Measurements from ENCODE around the gene HILPDA.
"Not testable (repeated sequence)": the region's sequence is repeated elsewhere in the genome, so short reads cannot be mapped to it uniquely, and the experiment has no call there.

DNA sequence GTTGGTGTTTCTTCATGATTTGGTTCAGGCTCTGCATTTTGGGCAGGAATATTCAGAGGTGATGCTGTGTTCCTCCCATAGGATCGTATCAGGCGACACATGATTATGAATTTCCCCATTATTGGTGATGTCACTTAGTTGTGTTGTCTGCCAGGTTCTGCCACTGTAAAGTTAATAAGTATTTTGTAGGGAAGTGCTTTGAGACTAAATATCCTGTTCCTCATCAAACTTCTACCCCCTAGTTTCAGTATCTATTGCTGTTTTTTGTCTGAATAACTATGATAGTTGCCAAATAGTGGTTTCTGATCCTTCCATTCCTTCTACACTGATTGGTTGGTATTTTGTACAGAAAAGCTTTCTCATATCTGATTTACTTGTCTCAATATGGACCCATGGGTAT lies 49.7 kb downstream of the HILPDA start:
- not testable (repeated sequence) for TF ChIP-seq EZH2 (IDR thresholded peaks at IDR 0.05); POLR2AphosphoS5 (IDR thresholded peaks at IDR 0.05; ENCODE audit: borderline replicate concordance, low read depth, low read length); FOXP2 (optimal IDR thresholded peaks at IDR 0.05; ENCODE audit: control extremely low read depth, extremely low read length, insufficient read depth)
